H1 (cell line): ENCODE results near the gene BRD1.

ENCODE experiments used
- ATF3 ChIP-seq: IDR thresholded peaks from 2 replicates; pipeline ENCODE4 v1.6.1; 2011; ENCODE audit warnings: low read depth, mild to moderate bottlenecking, low read length; ENCODE audit not compliant: insufficient read depth
- BRCA1 ChIP-seq: IDR thresholded peaks from 2 replicates; pipeline ENCODE4 v1.6.1; 2012; ENCODE audit warnings: low read depth, low read length, improper control_type of control experiment
- CHD2 ChIP-seq: IDR thresholded peaks from 2 replicates; pipeline ENCODE4 v1.6.1; 2012; ENCODE audit warnings: low read length, improper control_type of control experiment
- CHD7 ChIP-seq: fragments of 300-600 bp; sonication (generic); IDR thresholded peaks from 2 replicates; pipeline ENCODE4 v1.7.1; 2012; ENCODE audit warnings: low read length, moderate library complexity, mild to moderate bottlenecking, inconsistent platforms; ENCODE audit not compliant: insufficient replicate concordance
- CREB1 ChIP-seq: IDR thresholded peaks from 2 replicates; pipeline ENCODE4 v1.6.1; 2012; ENCODE audit warnings: inconsistent platforms
- CTCF ChIP-seq, 3 experiments: IDR thresholded peaks; 1 replicate in 2 of 3; 2 replicates in 1 of 3; pipeline versions ENCODE4 v1.5.1 to v1.6.1; 2011; ENCODE audit warnings: low read length in 3 of 3, mild to moderate bottlenecking in 3 of 3, inconsistent platforms in 2 of 3, low read depth in 1 of 3, moderate library complexity in 1 of 3; ENCODE audit not compliant: insufficient read depth in 1 of 3; ENCODE audit errors: control extremely low read depth in 1 of 3
- EP300 ChIP-seq, 2 experiments: IDR thresholded peaks; 1 replicate in 1 of 2; 2 replicates in 1 of 2; pipeline ENCODE4 v1.6.1; 2011 to 2012; ENCODE audit warnings: low read depth in 2 of 2, low read length in 2 of 2, mild to moderate bottlenecking in 2 of 2, borderline replicate concordance in 1 of 2, inconsistent platforms in 1 of 2, moderate library complexity in 1 of 2
- EZH2 ChIP-seq: fragments of 200-600 bp; sonication (generic); IDR thresholded peaks from 2 replicates; pipeline ENCODE4 v1.7.1; 2012; ENCODE audit warnings: low read depth, mild to moderate bottlenecking, moderate library complexity, low read length, inconsistent platforms; ENCODE audit not compliant: severe bottlenecking
- GABPA ChIP-seq: IDR thresholded peaks from 2 replicates; pipeline ENCODE4 v1.6.1; 2011; ENCODE audit warnings: mild to moderate bottlenecking, low read length, moderate library complexity, borderline replicate concordance; ENCODE audit not compliant: insufficient read depth
- POLR2A ChIP-seq, 2 experiments: IDR thresholded peaks; 1 replicate in 1 of 2; 2 replicates in 1 of 2; pipeline ENCODE4 v1.6.1; 2011; ENCODE audit warnings: low read depth in 2 of 2, low read length in 2 of 2, mild to moderate bottlenecking in 2 of 2; ENCODE audit errors: control extremely low read depth in 1 of 2
- RFX5 ChIP-seq: IDR thresholded peaks from 2 replicates; pipeline ENCODE4 v1.6.1; 2011; ENCODE audit warnings: low read depth, low read length, improper control_type of control experiment, borderline replicate concordance
- ZNF274 ChIP-seq: IDR thresholded peaks from 2 replicates; pipeline ENCODE4 v1.7.0; 2012; ENCODE audit warnings: low read length, borderline replicate concordance; ENCODE audit errors: extremely low read depth

DNA sequence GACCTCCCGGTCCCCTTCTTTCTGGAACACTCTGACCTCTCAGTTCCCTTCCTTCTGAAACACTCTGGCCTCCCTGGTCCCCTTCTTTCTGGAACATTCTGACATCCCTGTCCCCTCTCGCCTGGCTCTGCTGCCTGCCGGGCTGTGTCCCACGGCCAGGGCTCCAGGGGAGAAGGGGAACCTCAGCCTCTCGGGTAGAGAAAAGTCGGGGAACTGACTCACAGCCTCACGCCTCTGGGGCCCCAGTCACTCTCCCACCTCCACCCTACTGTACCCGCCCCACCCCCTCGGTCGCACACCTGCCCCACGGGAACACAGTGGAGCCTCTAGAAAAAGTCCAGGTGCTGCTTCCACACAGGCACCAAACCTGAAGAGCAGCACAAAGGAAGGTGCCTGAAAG is 93.3 kb downstream of the BRD1 start:
- no peak for TF ChIP-seq ATF3
- no peak for TF ChIP-seq BRCA1
- no peak for TF ChIP-seq RFX5
- TF ChIP-seq EZH2, result no peak
- TF ChIP-seq CHD7, result no peak
- TF ChIP-seq GABPA, result no peak
- no peak for TF ChIP-seq CTCF (IDR thresholded peaks at IDR 0.05; ENCODE audit: control extremely low read depth in 1 of 3, insufficient read depth in 1 of 3, low read depth in 1 of 3, low read length in 3 of 3)
- no peak for TF ChIP-seq EP300 (IDR thresholded peaks at IDR 0.05; ENCODE audit: borderline replicate concordance in 1 of 2, low read depth in 2 of 2, low read length in 2 of 2)
- TF ChIP-seq CREB1, result no peak
- TF ChIP-seq CHD2, result no peak
- no peak for TF ChIP-seq POLR2A (IDR thresholded peaks at IDR 0.05; ENCODE audit: control extremely low read depth in 1 of 2, low read depth in 2 of 2, low read length in 2 of 2)
- no peak for TF ChIP-seq ZNF274
